22Rv1 (cell line): ENCODE measurements around the gene MB21D2.

Experiments used
- ZFX ChIP-seq: fragments of 450-650 bp; IDR thresholded peaks from 2 replicates; pipeline ENCODE4 v1.6.1; 2017; ENCODE audit warnings: antibody characterized with exemption, borderline replicate concordance
- TF ChIP-seq, protein P1 (sequence below): fragments of 450-650 bp; IDR thresholded peaks from 2 replicates; pipeline ENCODE4 v1.5.1; 2017; ENCODE audit warnings: mild to moderate bottlenecking

- TF ChIP-seq, protein P1, sequence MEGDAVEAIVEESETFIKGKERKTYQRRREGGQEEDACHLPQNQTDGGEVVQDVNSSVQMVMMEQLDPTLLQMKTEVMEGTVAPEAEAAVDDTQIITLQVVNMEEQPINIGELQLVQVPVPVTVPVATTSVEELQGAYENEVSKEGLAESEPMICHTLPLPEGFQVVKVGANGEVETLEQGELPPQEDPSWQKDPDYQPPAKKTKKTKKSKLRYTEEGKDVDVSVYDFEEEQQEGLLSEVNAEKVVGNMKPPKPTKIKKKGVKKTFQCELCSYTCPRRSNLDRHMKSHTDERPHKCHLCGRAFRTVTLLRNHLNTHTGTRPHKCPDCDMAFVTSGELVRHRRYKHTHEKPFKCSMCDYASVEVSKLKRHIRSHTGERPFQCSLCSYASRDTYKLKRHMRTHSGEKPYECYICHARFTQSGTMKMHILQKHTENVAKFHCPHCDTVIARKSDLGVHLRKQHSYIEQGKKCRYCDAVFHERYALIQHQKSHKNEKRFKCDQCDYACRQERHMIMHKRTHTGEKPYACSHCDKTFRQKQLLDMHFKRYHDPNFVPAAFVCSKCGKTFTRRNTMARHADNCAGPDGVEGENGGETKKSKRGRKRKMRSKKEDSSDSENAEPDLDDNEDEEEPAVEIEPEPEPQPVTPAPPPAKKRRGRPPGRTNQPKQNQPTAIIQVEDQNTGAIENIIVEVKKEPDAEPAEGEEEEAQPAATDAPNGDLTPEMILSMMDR: no peak
- TF ChIP-seq ZFX: no peak
These were observed 15.6 kb upstream of the MB21D2 start for GRCh38 chr3:192933259-192933658.
